NB4 (cell line): Measurements from ENCODE around the gene MSI2.
A peak's percentile ranks its signal among the peaks of the same experiment; 100 is the strongest.

Source experiments
- DNase-seq: peaks from one replicate; pipeline ENCODE4 v3.0.0; 2010; ENCODE audit warnings: low read depth
- H3K4me3 ChIP-seq: one replicate; pipeline ENCODE4 v1.5.1; 2011; ENCODE audit warnings: mild to moderate bottlenecking, low read depth, low read length, moderate library complexity
- MAX ChIP-seq: IDR thresholded peaks from 2 replicates; pipeline ENCODE4 v1.6.1; 2011; ENCODE audit warnings: low read depth, low read length
- MYC ChIP-seq: IDR thresholded peaks from 2 replicates; pipeline ENCODE4 v1.6.1; 2011; ENCODE audit warnings: low read depth, low read length
- POLR2A ChIP-seq: IDR thresholded peaks from 2 replicates; pipeline ENCODE4 v1.6.1; 2011; ENCODE audit warnings: mild to moderate bottlenecking; ENCODE audit not compliant: insufficient read length; ENCODE audit errors: extremely low read depth
- TF ChIP-seq, protein P1 (sequence below): IDR thresholded peaks from one replicate; pipeline ENCODE4 v1.5.1; 2012; ENCODE audit warnings: low read depth, low read length

MSI2 gene

DNA sequence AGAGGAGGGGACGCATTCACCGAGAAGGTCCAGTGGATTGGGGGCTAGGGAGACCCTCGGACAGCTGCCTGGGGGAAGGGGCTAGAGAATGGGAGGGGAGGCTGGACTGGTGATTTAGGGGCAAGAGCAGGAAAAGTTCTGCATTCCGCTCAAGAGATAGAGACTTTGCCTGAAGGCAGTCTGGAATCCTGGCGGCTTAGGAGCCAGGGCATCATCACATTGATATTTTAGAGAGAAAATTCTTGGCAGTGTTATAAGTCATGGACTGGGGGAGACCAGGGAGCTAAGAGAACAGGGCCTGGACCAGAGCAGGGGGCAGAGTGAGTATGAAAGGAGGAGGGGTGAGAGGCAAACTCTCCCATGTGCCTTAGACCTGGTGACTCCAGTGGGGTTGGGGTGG, 35.8 kb downstream of the MSI2 start:
- H3K4me3 ChIP-seq = no peak overlapping the region
- DNase-seq = no peak
- no peak for TF ChIP-seq MAX

GRCh38 chr17:57293077-57293476, 36.8 kb downstream of the MSI2 start:
- DNase-seq = no peak
- TF ChIP-seq, protein P1, sequence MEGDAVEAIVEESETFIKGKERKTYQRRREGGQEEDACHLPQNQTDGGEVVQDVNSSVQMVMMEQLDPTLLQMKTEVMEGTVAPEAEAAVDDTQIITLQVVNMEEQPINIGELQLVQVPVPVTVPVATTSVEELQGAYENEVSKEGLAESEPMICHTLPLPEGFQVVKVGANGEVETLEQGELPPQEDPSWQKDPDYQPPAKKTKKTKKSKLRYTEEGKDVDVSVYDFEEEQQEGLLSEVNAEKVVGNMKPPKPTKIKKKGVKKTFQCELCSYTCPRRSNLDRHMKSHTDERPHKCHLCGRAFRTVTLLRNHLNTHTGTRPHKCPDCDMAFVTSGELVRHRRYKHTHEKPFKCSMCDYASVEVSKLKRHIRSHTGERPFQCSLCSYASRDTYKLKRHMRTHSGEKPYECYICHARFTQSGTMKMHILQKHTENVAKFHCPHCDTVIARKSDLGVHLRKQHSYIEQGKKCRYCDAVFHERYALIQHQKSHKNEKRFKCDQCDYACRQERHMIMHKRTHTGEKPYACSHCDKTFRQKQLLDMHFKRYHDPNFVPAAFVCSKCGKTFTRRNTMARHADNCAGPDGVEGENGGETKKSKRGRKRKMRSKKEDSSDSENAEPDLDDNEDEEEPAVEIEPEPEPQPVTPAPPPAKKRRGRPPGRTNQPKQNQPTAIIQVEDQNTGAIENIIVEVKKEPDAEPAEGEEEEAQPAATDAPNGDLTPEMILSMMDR = no peak
- TF ChIP-seq POLR2A (no peak), MAX (no peak), MYC (no peak)

DNA sequence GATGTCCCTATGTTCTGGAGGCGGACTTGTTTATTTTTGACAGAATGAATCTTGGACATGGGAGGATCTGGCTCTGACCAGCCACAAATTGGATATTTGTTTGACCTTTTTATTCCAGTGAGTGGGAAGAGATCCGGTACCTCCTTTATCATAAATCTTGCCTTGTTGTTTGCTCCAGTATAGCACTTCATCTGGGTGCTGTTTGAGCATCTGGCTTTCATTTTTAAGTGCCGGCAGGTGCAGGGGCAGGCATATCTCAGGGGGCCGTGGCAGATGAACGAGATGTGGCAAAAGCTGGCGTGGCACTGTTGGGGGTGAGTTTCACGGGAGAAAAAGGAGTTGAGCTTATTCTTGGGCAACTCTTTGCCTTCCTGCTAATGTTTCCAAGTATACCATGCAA, 37.8 kb downstream of the MSI2 start:
- no peak overlapping the region for H3K4me3 ChIP-seq
- DNase-seq = no peak
- no peak for TF ChIP-seq POLR2A
- TF ChIP-seq MYC = no peak
- TF ChIP-seq, protein P1 = no peak
- TF ChIP-seq MAX = no peak

More at GRCh38 chr17:57293077-57293476, 36.8 kb downstream of the MSI2 start:
- no peak overlapping the region for H3K4me3 ChIP-seq

DNA sequence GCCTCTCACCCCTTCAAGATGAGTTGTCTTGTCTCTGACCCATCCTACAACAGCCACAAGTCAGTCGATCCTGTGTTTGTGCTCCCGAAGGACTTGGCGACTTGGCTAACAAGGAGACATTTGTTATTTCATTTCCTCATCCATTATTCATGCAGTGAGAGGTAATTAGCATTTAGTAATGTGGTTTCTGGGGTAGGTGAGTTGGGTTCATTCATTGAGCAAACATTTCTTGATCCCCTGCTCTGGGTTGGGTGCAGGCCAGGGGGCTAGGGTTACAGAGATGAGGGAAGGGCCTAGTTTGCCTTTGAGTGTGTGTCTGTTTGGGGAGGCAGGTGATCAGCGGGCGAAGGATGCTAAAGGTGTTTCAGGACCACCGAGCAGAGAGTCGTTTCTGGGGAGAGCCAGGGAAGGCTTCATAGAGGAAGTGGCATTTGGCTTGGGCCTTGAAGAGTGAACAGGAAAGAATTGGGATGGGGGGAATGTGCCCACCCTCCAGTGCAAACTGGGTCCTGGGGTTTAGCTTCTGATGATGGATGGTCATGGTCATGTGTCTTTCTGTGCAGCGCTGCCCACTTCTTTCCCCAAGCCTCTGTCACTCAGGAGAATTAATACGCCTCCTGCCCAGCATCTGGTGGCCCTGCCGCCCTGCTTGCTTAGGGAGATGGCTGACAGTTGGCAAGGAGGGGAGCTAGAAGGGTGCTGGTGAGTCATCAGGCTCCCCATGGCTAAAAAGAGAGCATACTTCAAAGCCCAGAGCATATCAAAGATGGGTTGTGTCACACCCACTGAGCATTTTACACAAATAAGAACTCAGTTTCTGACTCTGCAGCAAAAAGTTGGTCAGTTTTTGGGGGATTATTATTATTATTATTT, 38.5 kb downstream of the MSI2 start:
- H3K4me3 ChIP-seq = no peak overlapping the region
- DNase-seq = peak; percentile 70
- TF ChIP-seq MYC (no peak), MAX (no peak), POLR2A (no peak)
- TF ChIP-seq, protein P1 = no peak

DNA sequence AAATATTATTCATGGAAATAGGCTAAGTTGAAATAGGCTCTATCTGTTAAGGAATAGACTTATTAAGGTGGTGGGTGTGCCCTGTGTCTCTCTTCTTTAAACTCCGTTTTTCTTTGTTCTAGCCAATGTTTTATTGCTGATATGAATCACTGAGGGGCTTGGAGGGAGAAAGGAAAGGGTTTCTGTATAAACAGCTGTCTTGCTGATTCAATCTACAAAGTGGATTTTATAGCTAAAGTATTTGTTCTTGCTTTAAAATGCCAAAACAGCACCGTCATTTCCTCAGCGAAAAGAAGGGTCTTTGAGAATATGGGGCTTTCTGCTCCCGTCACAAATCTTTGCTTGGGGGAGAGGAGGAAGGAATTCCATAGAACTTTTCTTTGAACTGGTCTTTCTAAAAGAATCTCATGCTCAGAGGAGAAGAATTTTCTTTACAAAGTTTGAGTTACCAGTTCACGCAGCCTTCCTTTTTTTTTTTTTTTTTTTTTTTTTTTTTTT, 39.3 kb downstream of the MSI2 start:
- no peak for DNase-seq
- no peak for TF ChIP-seq MYC
- TF ChIP-seq POLR2A = no peak
- TF ChIP-seq, protein P1 = no peak
- no peak for TF ChIP-seq MAX
- no peak overlapping the region for H3K4me3 ChIP-seq

DNA sequence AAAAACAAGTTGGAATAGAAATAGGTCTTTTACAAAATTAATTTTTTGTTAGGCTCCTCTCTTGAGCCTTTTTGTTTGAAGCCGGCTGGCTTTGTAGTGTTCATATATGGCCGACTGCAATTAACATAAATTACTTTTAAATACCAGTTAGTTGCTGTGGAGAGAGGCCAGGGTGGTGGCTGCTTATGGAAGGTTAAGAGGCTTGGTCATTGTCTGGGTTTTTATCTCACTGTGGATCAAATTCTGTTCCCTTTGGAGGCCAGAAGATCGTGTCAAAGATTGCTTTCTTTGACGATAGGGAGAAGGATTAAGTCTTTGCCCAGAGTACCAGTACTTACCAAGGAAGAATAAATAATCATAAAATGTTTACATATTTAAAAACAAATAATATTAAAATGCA, 39.9 kb downstream of the MSI2 start:
- DNase-seq = no peak
- no peak overlapping the region for H3K4me3 ChIP-seq
- no peak for TF ChIP-seq MAX
- no peak for TF ChIP-seq MYC
- TF ChIP-seq POLR2A = no peak
- TF ChIP-seq, protein P1 = no peak
